Thyroid gland (tissue), 4 donors: ENCODE data around the gene ZNF438.

ENCODE experiments used
- POLR2A ChIP-seq, 2 donors: fragments of 450-650 bp; IDR thresholded peaks; one replicate each; pipeline ENCODE4 v1.6.1; 2017; ENCODE audit warnings: antibody characterized with exemption in 2 of 2, mild to moderate bottlenecking in 2 of 2, moderate library complexity in 1 of 2
- TF ChIP-seq, protein P1 (sequence below), 6 experiments: fragments of 200-600 bp in 3 of 6; fragments of 450-650 bp in 3 of 6; sonication (generic) in 3 of 6; IDR thresholded peaks; one replicate each; pipeline ENCODE4 v1.5.1; 2016 to 2019; ENCODE audit warnings: antibody characterized with exemption in 6 of 6, mild to moderate bottlenecking in 2 of 6, inconsistent platforms in 1 of 6, moderate library complexity in 1 of 6

DNA sequence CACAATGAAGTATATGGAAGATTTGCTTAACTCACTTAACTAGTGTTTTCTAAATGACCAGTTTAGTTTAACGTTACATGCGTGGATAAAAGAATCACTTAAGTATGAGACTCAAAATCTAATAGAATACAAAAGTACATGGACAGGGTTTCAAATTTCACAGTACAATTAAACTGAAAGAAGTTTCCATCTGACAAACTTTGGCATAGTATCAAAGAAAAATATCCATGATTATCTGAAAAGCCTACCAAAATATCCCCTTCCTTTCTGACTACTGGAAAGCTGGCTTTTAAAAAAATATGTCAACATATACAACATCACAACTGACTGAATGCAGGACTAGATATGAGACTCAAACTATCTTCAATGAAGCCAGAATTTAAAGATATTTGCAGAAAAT lies 164.8 kb downstream of the ZNF438 start:
- TF ChIP-seq, protein P1, sequence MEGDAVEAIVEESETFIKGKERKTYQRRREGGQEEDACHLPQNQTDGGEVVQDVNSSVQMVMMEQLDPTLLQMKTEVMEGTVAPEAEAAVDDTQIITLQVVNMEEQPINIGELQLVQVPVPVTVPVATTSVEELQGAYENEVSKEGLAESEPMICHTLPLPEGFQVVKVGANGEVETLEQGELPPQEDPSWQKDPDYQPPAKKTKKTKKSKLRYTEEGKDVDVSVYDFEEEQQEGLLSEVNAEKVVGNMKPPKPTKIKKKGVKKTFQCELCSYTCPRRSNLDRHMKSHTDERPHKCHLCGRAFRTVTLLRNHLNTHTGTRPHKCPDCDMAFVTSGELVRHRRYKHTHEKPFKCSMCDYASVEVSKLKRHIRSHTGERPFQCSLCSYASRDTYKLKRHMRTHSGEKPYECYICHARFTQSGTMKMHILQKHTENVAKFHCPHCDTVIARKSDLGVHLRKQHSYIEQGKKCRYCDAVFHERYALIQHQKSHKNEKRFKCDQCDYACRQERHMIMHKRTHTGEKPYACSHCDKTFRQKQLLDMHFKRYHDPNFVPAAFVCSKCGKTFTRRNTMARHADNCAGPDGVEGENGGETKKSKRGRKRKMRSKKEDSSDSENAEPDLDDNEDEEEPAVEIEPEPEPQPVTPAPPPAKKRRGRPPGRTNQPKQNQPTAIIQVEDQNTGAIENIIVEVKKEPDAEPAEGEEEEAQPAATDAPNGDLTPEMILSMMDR (IDR thresholded peaks at IDR 0.05): no peak
- TF ChIP-seq POLR2A (IDR thresholded peaks at IDR 0.05): no peak
